NCI-H446 treated with DMSO at 0.1 percent for 48 hours (cell line): Measurements from ENCODE around the gene SMIM29.
"Not testable (repeated sequence)": the region's sequence is repeated elsewhere in the genome, so short reads cannot be mapped to it uniquely, and the experiment has no call there.

ENCODE experiments used
- DNase-seq: peaks from one replicate; lab custom pipeline; 2025; lab: John Stamatoyannopoulos, UW

The SMIM29 gene

DNA sequence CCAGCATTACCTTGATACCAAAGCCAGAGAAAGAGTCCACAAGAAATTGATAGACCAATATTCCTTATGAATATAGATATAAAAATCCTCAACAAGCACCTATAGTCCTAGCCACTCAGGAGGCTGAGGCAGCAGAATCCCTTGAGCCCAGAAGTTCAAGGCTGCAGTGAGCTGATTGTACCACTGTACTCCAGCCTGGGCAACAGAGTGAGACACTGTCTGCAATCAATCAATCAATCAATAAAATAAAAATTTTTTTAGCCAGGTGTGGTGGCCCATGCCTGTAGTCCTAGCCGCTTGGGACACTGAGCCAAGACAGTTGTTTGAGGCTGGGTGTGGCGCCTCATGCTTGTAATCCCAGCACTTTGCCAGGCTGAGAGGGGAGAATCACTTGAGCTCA is 18.9 kb upstream of the SMIM29 start:
- no peak for DNase-seq

DNA sequence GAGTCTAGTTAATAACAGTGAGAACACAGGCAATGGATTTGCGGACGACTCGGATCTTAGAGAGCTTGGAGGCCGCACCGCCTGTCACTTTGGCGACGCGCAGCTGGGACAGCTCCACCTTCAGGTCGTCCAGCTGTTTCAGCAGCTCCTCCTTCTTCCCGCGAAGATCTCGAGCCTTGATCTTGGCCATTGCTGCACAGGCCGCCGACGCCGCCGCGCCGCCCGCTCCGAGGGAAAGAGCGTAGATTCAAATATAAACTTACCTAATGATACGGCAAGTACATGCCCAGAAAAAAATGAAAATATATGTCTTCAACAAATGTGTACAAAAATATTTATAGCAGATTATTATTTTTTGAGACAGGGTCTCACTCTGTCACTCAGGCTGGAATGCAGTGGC is 14.7 kb upstream of the SMIM29 start:
- DNase-seq, result not testable (repeated sequence)

DNA sequence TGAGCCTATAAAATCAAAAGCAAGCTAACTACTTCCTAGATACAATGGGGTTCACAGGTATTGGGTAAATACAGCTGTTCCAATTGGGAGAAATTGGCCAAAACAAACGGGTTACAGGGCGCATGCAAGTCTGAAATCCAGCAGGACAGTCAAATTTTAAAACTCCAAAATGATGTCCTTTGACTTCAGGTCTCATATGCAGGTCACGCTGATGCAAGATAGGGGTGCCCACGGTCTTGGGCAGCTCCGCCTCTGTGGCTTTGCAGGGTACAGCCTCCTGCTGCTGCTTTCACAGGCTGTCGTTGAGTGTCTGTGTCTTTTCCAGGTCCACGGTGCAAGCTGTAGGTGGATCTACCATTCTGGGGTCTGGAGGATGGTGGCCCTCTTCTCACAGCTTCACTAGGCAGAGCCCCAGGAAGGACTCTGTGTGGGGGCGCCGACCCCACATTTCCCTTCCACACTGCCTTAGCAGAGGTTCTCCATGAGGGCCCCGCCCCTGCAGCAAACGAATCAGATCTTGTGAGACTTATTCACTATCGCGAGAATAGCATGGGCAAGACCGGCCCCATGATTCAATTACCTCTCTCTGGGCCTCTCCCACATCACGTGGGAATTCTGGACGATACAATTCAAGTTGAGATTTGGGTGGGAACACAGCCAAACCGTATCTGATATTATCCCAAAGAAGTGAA is 11.9 kb upstream of the SMIM29 start:
- no peak for DNase-seq

DNA sequence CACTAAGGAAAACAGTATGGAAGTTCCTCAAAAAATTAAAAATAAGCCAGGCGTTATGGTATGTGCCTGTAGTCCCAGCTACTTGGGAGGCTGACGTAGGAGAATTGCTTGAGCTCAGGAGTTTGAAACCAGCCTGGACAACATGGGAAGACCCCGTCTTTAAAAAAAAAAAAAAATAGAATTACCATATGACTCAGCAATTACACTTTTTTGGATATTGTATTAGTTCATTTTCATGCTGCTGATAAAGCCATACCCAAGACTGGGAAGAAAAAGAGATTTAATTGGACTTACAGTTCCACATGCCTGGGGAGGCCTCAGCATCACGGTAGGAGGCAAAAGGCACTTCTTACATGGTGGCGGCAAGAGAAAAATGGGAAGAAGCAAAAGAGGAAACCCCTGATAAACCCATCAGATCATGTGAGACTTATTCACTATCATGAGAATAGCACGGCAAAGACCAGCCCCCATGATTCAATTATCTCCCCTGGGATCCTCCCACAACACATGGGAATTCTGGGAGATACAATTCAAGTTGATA is 10.8 kb upstream of the SMIM29 start:
- no peak for DNase-seq

DNA sequence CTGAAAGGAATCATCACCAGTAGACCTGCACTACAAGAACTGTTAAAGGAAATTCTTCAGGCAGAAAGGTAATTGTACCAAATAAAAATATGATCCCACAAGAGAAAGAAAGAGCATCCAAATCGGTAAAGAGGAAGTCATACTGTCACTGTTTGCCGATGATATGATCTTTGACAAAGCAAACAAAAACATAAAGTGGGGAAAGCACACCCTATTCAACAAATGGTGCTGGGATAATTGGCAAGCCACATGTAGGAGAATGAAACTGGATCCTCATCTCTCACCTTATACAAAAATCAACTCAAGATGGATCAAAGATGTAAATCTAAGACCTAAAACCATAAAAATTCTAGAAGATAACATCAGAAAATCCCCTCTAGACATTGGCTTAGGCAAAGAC is 3.6 kb upstream of the SMIM29 start:
- not testable (repeated sequence) for DNase-seq

DNA sequence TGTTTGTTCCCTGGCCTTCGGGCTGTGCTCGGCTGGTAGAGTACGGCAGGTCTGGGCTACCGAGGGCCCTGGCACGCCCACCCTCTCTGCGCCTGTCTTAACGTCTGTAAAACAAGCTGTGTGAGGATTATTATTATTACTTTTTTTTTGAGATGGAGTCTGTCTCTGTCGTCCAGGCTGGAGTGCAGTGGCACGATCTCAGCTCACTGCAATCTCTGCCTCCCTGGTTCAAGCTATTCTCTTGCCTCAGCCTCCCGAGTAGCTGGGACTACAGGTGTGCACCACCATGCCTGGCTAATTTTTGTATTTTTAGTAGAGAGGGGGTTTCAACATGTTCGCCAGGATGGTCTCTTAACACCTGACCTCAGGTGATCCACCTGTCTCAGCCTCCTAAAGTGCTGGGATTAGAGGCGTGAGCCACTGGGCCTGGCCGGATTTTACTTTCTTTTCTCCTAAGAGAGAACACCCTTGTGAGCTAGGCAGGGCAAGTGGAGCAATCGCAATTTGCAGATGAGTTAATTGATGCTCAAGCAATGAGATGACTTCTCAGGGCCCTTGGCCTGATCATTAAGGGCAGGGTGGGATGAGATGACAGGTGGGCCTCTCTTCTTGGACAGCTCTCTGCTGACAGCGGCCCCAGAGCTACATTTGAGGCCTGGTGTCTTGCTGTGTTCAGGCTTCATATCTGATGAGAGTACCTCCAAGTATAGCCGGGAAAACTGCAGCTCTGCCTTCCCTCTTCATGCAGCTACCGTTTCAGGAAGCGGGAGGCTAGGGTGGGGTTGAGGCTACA is 859 bp upstream of the SMIM29 start:
- DNase-seq, result no peak

DNA sequence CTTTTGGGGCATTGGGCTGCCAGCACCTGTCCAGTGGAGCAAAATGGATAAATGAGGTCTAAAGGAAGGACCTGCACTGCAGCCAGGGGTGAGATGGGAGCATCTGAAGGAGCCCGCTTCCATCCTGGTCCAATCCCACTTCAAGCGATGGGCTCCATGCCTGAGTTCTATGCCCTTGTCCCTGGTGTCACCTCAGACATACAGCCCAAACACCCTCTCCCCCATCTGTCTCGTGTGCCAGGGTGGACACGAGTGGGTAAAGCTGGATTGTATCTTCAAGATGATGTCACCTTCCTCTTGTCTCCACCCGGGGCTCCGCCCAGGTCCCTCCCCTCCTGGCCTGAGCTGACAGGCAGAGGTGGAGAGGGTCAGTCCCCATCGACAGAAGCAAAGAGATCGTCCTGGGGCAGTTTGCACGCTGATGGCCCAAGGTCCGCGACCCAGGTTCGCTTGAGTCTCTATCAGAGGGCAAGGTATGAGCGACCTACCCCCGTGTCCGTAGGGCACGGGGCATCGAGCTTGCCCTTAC is 544 bp downstream of the SMIM29 start:
- DNase-seq, result no peak

DNA sequence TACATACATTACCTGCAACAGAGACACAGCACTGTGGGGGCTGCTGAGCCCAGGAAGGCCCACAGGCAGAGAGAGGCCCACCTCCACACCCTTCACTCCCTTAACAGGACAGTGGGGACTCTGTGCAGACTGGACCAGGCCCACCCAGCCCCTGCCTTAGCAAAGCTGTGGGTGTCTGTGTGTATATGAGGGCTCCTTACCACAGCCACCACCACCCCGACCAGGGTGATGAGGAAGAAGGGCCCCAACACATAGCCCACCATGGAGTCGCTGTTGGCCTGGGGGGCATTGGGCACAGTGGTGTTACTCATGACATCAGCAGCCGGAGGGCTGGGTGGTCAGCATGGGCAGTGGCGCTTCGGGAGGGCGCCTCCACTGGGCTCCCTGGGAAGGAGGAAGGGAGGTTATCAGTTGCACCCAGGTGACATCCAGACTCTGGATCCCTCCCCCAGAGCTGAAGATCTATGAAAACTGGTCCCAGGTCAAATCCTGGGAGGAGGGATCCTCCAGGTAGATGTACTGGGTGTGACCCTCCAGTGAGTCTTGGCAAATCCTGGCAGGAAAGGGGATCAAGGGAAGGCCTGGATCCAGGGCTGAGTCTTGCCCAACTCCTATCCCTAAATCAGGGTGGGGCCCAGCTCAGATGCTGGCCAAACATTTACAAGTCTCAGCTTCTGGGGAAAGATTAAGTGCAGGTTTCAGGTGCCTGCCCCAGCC is 1.2 kb downstream of the SMIM29 start:
- no peak for DNase-seq

DNA sequence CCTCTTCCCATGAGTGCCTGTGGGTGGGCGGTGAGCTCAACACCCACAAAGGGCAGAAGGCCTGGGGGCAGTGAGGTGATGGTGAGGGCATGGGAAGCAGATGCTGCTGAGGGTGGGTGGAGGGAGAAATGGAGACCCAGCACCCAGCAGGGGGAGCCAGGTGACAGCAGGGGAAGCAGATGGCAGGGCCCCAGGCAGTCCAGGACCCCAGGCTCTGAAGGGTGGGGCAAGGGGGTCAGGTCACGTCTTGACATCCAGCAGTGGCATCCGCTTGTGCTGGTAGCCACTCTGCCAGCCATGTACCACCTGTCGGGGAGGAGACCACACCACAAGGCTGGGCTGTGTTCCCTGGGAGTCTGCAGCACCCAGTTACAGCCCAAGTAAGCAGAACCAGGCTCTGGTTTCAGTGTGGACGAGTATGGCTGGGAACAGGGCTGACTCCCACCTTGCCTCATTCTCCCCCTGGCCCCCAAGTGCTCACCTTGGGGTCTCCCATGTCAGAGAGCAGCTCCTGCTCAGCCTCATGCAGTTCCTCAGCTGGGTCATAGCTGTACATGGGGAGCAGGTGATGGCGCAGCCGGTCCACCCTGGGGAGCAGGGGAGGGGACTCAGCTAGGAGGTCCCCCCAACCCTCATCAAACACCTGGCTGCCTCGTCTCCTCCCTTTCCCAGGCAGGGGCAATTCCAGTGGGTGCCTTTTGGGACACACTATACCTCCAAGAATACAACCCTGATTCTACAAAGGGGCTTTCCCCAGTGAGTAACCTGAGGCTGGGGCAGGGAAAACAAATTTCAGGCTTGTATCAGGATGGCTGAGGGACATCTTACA is 2.0 kb downstream of the SMIM29 start:
- no peak for DNase-seq

DNA sequence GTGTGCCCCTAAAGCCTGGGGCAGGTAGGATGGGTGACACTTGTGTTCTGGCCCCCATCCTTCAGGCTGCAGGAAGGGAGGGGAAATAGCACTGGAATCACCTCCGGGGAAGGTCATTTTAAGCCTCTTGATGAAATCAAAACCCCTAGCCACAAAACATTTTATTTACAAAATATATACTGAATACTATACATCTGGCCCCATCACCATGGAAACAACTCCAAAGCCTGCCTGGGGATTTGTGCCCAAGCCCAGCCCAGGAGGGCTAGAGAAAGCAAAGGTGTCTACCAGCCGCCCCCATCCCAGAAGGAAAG is 2.6 kb downstream of the SMIM29 start:
- DNase-seq, result no peak

DNA sequence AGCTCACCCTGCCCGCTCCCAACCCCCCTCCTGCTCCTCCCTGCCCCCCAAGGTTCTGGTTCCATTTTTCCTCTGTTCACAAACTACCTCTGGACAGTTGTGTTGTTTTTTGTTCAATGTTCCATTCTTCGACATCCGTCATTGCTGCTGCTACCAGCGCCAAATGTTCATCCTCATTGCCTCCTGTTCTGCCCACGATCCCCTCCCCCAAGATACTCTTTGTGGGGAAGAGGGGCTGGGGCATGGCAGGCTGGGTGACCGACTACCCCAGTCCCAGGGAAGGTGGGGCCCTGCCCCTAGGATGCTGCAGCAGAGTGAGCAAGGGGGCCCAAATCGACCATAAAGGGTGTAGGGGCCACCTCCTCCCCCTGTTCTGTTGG is 3.1 kb downstream of the SMIM29 start:
- DNase-seq, result not testable (repeated sequence)

DNA sequence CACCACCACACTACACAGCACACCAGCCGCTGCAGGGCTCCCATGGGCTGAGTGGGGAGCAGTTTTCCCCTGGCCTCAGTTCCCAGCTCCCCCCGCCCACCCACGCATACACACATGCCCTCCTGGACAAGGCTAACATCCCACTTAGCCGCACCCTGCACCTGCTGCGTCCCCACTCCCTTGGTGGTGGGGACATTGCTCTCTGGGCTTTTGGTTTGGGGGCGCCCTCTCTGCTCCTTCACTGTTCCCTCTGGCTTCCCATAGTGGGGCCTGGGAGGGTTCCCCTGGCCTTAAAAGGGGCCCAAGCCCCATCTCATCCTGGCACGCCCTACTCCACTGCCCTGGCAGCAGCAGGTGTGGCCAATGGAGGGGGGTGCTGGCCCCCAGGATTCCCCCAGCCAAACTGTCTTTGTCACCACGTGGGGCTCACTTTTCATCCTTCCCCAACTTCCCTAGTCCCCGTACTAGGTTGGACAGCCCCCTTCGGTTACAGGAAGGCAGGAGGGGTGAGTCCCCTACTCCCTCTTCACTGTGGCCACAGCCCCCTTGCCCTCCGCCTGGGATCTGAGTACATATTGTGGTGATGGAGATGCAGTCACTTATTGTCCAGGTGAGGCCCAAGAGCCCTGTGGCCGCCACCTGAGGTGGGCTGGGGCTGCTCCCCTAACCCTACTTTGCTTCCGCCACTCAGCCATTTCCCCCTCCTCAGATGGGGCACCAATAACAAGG is 3.6 kb downstream of the SMIM29 start:
- DNase-seq, result not testable (repeated sequence)

DNA sequence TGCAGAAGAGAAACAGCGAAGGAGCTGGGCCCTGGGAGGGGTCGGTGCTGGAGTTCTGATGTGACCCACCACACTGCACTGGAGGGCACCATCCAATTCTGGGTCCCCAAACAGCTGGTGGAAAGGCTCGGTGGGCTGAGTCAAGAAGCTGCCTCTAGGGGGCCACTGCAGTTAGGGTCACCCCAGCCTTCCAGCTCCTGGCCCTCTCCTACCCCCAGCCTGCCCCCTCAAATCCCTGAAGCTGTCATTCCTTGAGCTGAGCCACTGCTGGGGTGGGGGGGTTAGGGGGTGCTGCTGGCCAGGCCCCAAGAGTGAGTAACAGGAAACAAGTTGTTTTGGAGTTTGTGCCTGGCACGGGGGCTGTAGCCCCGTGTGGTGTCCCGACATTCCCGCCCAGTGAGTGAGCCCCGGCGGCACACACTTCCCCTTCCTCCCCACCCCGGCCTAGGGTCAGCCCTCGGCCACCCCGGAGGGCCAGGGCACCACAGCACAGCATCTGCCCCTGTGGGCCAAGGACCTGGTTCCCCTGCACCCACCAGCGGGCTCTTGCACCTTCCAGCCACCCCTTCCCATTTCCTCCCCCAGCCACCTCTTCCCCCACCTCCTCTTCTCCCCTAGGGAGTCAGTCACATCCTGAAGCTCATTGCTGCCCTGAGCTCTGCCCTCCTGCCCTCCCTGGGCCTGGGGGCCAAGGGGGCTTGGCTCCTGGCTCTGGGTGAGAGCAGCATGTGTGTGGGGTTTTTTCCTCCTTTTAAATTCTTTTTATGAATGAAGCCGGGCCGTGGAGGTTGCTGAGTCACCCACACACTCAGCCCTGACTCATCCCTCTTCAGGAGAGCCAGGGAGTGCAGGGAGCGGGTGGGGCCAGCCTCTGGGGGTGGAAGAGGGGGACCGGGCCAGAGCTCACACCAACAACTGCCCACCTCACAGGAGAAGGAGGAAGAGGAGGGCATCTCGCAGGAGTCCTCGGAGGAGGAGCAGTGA is 4.6 kb downstream of the SMIM29 start:
- no peak for DNase-seq

DNA sequence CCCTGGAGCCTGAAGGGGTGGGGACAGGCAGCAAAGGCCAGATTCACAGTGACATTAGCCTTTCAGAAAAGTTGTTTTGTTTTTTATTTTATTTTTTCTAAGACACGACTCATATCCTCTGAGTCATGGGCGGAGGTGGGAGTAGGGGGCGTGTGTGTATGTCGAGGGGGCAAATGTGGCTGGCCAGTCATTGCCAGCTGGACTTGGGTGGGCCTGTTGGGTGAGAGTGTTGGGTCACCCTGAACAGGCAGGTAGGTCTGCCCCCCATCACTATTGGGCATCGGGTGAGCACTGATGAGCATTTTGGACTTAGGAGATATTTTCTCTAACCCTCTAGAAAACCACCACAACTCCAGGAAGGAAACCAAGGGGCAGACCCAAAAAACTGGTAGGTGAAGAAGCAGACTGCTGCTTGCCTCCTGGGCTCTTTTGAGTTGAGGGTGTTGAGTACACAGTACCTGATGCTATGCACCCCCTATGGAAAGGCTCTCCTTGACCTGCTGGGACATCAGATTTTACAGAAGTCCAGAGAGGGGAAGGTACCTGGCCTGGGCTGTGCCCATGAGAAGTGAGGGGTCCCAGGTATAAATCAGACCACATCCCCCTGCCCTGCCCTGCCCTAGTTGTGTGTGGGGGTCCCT is 5.6 kb downstream of the SMIM29 start:
- no peak for DNase-seq

DNA sequence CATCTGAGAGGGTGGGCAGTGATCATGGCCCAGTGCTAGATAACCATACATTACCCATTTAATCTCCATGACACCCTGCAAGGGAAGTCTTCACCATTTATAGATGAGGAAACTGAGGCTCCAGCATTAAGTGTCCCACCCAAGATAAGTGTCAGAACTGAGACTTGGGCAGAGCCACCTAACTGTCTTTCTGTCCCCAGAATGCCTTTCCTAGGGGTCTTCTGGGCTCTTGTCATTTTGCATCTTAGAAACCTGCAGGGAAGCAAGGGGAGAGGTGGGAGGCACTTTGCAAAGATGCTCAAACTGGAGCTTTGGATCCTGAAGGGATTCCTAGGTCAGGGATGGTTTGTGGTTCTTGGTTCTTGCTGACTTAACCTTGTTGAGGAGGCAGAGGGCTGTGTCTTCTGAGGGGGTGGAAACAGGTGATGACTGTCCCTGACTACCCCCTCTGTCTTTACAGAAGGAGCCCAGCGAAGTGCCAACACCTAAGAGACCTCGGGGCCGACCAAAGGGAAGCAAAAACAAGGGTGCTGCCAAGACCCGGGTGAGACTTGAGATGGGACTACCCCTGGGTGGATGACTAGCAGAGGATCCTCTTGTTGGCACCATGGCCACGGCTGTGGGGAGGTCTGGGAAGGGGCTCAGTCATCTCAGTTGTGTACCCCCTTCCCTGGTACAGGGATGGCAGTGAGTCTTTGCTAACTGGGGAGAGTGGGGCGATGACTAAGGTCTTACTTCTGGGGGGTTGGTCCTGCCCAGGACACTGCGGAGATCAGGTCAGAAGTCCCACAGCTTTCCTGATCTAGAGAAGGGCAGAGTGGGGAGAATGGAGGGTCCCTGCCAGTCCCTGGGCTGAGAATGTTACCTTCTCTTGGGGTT is 6.3 kb downstream of the SMIM29 start:
- DNase-seq, result no peak

DNA sequence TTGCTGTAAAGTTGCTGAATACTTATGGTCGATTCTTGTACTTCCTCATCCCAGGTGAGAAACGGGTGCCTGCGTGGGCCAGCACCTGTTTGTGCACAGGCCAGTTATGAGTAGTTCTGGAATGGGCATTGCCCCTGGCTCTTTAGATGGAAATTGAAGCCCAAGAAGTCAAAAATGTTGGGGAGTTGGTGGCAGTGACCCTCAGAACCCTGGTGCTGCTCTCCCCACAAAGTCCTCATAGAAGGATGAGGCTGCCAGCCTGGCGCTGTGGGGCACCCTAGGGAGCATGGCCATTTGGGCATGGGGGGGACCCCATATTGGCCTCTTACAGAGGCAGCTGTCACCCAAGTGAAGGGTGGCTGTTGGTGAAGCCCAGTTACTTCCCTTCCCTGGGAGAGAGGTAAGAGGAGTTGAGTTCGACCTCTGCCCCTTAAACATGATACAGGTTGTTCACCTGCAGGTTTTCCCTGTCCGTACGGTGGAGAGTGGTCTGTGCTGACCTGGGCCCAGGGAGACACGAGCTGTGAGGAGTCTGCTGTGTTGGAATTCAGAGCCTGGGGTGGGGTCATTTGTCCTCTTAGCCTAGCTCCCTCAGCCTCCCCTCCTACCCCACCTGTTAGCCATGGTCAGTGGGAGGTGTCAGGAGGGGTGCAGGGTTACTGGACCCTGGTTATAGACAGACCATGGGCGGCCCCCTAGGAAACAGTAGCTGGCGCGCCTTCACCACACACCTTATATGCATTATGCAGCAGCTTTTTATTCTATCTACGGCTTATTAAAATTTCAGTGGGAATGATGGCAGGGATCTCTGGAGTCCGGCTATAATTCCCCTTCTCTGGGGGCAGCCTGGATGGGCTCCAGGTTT is 7.2 kb downstream of the SMIM29 start:
- DNase-seq, result no peak
